DMS79 (cell line): ENCODE results near the gene ZIC4.

Source experiments
- DNase-seq: peaks from one replicate; lab custom pipeline; 2025; lab: John Stamatoyannopoulos, UW

Gene ZIC4

DNA sequence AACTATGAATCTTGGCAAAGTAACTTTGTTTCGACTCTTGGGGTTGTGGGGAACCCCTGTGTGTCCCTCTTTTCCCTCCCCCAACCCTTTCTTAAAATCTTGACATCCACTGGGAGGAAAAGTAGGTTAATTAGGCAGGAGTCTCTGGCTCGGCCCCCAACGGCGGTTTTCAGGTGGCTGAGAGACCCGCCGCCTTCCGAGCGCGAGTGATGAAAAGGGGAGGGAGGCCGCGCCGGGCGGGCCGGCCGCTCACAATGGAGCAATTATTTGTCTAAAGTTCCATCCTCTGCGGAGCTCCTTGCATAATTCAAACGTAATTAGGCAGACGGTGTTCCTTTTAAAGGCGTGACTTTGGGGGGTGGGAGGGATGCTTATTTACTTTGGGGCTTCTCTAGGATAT lies 51.7 kb downstream of the ZIC4 start:
- no peak for DNase-seq

DNA sequence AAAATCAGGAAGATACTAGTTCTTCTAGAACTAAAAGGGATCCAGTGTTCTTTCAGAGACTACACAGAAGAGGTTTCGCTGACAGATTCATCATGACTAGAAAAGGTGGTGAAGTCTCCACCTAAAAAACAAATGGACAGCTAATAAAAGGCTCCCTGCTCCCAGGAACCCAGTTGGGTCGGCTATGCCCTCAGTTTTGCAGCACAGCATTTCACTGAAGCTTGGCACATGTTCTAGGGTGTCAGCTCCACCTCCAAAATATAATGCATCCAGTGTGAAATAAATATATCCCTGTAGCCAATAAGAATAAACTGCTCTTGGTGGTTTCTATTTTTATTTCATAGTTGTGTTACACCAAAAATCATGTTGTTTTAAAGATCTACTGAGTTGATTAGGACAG lies 55.0 kb downstream of the ZIC4 start:
- no peak for DNase-seq

DNA sequence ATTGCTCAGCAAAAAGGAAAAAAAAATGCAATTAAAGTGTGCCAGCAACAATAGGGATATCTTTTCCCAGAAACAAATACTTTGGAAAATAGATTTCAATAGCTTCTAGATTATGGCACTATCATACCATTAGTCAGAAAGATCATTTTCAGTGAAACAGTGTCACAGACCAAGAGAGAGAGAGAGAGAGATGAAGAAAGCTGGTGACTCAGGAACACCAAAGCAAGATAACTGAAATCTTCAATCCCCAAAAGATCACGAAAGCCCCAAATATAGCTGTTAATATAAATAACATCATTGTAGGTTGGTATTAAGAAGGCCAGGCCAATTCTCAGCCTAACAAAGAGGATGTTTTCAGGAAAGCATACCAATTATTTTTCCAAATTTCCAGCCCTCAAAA lies 57.4 kb downstream of the ZIC4 start:
- DNase-seq = no peak

DNA sequence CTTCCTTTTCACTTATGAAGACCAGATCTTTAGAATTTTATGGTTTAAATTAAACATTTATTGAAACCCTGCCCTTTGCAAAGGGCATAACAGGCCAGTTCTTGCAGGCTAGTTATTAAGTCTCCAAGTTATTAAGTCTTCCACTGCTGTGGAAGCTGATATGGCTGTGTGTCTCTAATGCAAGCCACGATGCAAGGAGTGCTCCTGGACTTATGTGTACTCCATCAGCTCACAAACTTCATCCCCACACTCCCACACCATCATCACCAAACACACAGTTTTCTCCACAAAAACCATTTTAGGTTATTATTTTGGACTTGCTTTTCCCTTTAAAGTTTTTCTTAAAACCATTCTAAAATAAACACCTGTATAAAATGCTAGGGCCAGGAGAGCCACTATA lies 62.4 kb downstream of the ZIC4 start:
- DNase-seq = no peak

DNA sequence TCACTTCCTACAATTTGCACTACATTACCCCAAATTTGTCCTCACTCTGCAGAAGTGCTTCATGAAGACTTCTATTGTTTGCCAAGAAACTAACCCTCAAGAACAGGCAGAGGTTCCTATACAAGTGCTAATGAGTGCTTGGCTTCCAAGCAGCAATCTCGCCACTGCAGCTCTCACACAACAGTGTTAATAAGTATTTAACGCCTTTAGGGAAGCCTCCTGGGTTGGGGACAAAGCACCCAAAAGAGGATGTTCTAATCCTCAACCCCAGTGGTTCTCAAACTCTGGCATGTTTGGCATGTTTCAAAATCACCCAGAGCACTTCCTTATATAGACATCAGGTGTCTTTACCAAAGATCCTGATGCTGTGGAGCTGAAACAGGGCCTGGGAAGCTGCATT lies 64.6 kb downstream of the ZIC4 start:
- no peak for DNase-seq

DNA sequence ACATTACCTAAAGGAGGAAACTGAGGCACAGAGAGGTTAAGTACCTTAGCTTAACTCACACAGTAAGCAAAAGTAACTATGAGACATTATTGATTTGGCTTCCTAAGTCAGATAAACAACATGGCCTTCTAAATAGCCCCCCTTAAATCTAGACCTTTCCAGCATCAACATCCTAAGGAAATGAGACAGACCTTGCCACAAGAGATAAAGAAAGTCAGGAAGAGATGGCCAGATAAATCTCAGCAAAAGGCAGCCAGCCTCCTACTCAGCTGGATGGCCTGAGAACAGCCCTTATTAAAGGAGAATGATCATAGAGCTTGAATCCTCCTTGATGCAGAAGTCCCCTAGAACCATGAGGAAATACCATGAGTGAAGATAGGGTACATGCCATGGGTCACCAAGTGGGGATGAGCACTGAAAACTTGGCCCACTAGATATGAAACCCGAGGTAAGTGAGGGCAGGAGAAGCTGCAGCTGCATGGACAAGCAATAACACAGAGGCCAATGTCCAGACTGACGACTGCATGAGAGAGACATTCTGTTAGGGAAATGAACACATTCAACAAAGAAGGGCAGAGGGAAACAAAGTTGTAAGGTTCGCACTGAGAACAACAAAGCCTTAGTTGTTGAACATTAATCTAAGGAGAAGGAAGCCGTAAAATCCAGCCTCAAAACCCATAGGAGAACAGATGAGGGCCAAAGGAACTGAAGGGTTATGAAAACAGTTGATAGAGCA lies 69.6 kb downstream of the ZIC4 start:
- DNase-seq = no peak
